Measurements from ENCODE around the gene TRPM7.
"Not testable (repeated sequence)": the region's sequence is repeated elsewhere in the genome, so short reads cannot be mapped to it uniquely, and the experiment has no call there.

Gene TRPM7

DNA sequence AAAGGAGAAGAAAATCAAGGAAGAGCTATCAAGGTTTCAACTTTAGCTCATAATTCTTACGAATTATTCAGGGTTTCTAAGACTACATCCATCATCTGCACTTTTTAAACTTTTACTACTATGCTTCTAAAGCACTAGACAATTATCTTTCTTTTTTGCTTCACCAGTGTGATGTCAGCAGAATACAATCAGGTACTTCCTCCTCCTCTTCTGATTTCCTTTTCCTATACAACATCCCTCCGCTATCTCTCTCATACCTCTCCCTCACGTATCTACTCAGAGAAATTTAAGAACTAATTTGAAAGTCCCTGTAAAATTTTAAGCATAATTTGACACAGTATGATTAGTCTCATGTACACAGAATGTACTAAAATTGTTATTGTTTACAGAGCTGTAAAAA is 92.8 kb downstream of the TRPM7 start:
- no peak for DNase-seq (ENCODE audit: low read depth)
- in situ Hi-C loops (cut with HindIII; ENCODE audit: low sequenced_read_pairs), result no loop called here
- TF ChIP-seq, protein P1, sequence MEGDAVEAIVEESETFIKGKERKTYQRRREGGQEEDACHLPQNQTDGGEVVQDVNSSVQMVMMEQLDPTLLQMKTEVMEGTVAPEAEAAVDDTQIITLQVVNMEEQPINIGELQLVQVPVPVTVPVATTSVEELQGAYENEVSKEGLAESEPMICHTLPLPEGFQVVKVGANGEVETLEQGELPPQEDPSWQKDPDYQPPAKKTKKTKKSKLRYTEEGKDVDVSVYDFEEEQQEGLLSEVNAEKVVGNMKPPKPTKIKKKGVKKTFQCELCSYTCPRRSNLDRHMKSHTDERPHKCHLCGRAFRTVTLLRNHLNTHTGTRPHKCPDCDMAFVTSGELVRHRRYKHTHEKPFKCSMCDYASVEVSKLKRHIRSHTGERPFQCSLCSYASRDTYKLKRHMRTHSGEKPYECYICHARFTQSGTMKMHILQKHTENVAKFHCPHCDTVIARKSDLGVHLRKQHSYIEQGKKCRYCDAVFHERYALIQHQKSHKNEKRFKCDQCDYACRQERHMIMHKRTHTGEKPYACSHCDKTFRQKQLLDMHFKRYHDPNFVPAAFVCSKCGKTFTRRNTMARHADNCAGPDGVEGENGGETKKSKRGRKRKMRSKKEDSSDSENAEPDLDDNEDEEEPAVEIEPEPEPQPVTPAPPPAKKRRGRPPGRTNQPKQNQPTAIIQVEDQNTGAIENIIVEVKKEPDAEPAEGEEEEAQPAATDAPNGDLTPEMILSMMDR (IDR thresholded peaks at IDR 0.05; ENCODE audit: low read depth, low read length, missing control alignments), result no peak
- H3K4me3 ChIP-seq (ENCODE audit: low read depth, low read length), result no peak overlapping the region

DNA sequence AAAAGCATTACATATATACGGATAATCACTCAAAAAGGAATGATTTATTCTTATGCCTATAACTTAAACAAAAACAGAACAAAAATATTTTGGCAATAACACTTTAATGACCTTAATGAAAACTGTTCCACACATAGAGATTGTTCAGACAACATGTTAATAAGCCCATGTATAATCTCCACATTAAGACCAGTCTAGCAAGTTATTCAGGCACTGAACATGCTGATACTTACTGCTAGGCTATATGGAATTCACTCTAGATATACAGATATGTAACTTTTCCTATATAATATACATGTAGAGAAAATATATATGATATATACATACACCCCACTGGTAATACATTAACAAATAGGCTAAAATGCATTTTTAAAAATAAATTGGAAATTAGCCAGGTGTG is 96.3 kb downstream of the TRPM7 start:
- no peak for DNase-seq (ENCODE audit: low read depth)
- TF ChIP-seq, protein P1 (IDR thresholded peaks at IDR 0.05; ENCODE audit: low read depth, low read length, missing control alignments), result no peak
- H3K4me3 ChIP-seq (ENCODE audit: low read depth, low read length), result no peak overlapping the region
- in situ Hi-C loops (cut with HindIII; ENCODE audit: low sequenced_read_pairs), result no loop called here

DNA sequence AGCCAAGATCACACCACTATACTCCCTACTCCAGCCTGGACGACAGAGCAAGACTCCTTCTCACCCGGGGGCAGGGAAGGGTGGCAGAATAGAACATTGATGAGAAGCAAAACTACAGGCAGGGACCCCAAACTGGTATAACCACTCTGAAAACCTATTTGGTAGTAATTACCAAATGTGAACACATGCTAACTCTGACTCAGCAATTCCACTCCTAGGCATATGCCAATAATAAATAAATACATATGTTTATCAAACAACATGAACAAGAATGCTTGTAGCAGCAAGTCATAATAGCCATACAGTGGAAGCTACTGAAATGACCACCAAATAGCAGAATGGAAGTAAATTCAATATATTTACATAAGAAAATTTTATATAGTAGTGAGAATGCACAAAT is 109.1 kb downstream of the TRPM7 start:
- TF ChIP-seq, protein P1 (IDR thresholded peaks at IDR 0.05; ENCODE audit: low read depth, low read length, missing control alignments), result no peak
- no peak overlapping the region for H3K4me3 ChIP-seq (ENCODE audit: low read depth, low read length)
- in situ Hi-C loops (cut with HindIII; ENCODE audit: low sequenced_read_pairs), result no loop called here
- DNase-seq (ENCODE audit: low read depth), result no peak

DNA sequence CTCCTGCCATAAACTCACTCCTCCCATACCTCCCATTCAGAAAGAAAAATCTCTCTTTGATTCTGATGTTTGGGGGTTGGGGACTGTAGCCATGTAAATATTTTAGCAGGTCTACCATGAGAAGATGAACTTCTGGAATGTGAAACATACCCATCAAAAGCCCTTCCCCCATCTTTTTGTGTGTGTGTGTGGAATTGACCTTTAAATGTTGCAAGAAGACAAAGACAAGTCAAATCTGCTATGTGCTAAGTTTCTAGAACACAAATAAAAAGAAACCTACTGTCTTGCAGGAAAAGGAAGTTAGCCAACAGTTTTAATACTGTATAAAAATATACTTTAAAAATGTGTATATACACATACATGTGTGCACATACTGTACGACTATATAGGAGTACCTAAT is 110.4 kb downstream of the TRPM7 start:
- DNase-seq (ENCODE audit: low read depth), result no peak
- in situ Hi-C loops (cut with HindIII; ENCODE audit: low sequenced_read_pairs), result no loop called here

DNA sequence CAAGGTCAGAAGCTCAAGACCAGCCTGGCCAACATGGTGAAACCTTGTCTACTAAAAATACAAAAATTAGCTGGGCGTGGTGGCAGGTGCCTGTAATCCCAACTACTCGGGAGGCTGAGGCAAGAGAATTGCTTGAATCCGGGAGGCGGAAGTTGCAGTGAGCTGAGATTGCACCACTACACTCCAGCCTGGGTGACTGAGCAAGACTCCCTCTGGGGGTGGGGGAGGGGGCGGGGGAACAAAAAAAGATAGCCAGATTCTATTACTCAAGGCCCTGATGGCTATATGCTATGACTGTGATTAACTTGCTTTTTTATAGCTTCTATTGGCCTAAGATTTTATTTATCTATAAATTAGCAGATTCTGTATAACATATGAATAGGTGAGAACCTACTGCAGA is 112.8 kb downstream of the TRPM7 start:
- in situ Hi-C loops (cut with HindIII; ENCODE audit: low sequenced_read_pairs); H3K4me3 ChIP-seq (ENCODE audit: low read depth, low read length); DNase-seq (ENCODE audit: low read depth): not testable (repeated sequence)

More for the DNA sequence above, 110.4 kb downstream of the TRPM7 start:
- TF ChIP-seq, protein P1 (IDR thresholded peaks at IDR 0.05; ENCODE audit: low read depth, low read length, missing control alignments), result no peak
- H3K4me3 ChIP-seq (ENCODE audit: low read depth, low read length), result no peak overlapping the region

DNA sequence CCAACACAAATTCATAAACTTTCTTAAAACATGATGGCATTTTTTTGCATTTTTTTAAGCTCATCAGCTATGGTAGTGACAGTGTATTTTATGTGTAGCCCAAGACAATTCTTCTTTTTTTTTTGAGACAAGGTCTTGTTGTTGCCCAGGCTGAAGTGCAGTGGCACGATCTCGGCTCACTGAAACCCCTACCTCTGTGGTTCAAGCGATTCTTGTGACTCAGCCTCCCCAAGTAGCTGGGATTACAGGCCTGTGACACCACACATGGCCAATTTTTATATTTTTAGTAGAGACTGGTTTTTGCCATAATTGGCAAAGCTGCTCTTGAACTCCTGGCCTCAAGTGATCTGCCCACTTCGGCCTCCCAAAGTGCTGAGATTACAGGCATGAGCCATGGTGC is 122.8 kb downstream of the TRPM7 start:
- TF ChIP-seq, protein P1 (IDR thresholded peaks at IDR 0.05; ENCODE audit: low read depth, low read length, missing control alignments), result no peak
- H3K4me3 ChIP-seq (ENCODE audit: low read depth, low read length), result no peak overlapping the region
- DNase-seq (ENCODE audit: low read depth), result no peak
- in situ Hi-C loops (cut with HindIII; ENCODE audit: low sequenced_read_pairs), result no loop called here

DNA sequence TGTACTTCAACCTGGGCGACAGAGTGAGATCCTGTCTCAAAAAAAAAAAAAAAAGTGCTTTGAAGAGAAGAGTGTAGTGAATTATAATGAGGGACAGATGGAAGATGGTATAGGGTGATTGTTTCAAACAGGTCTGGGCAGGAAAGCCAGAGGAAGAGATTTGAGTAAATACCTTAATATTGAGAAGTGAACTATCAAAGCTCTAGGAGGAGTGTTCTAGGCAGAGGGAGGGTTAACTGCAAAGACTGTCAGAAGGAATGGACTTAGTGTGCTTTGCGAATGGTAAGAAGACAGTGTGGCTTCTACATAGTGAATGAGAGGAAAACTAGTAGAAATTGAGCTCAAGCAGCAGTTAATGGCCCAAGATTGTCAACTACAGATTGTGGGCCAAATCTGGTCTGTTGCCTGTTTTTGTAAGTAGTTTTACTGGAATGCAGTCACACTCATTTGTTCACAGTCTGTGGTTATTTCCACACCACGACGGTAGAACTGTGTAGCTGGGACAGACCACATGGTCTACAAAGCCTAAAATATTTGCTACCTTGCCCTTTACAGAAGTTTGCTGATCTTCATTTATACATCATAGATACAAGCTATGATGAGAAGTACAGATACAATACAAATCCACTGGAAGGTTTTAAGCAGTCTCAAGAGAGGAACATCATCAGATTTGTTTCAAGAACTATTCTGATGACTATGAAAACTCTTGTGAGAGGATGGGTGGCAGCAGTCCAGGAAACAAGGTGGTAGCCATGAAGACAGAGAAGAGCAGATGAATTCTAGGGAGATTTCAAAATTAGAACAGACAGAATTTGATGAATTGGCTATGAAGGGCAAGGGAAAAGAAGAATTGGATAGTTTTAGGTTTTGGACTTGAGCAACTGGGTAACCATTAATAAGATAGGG is 123.6 kb downstream of the TRPM7 start:
- DNase-seq (ENCODE audit: low read depth), result peak; percentile 34
- H3K4me3 ChIP-seq (ENCODE audit: low read depth, low read length), result no peak overlapping the region
- in situ Hi-C loops (cut with HindIII; ENCODE audit: low sequenced_read_pairs), result no loop called here
- TF ChIP-seq, protein P1 (IDR thresholded peaks at IDR 0.05; ENCODE audit: low read depth, low read length, missing control alignments), result no peak
